Trophoblast cell (in vitro differentiated cells and primary cell): ENCODE results near the gene CRABP2.

ENCODE experiments used
- DNase-seq, 2 donors: peaks; one replicate each; pipeline ENCODE4 v3.0.0-alpha.2; 2016
- H2AFZ ChIP-seq: 2 replicates; pipeline ENCODE4 v1.6.1; 2013; ENCODE audit warnings: low read length, moderate library complexity, mild to moderate bottlenecking; ENCODE audit not compliant: insufficient read depth, poor library complexity
- H2AK5ac ChIP-seq: 2 replicates; pipeline ENCODE4 v1.6.1; 2013; ENCODE audit warnings: mild to moderate bottlenecking, low read length
- H2BK120ac ChIP-seq: 2 replicates; pipeline ENCODE4 v1.6.1; 2013; ENCODE audit warnings: low read length, mild to moderate bottlenecking, moderate library complexity; ENCODE audit not compliant: insufficient read depth, poor library complexity
- H2BK12ac ChIP-seq: 2 replicates; pipeline ENCODE4 v1.6.1; 2013; ENCODE audit warnings: mild to moderate bottlenecking, low read length, moderate library complexity
- H2BK5ac ChIP-seq: 2 replicates; pipeline ENCODE4 v1.6.1; 2013; ENCODE audit warnings: low read length, low read depth, moderate library complexity, mild to moderate bottlenecking; ENCODE audit not compliant: poor library complexity
- H3K14ac ChIP-seq: 2 replicates; pipeline ENCODE4 v1.6.1; 2013; ENCODE audit warnings: mild to moderate bottlenecking, low read length
- H3K18ac ChIP-seq: 2 replicates; pipeline ENCODE4 v1.6.1; 2013; ENCODE audit warnings: mild to moderate bottlenecking, low read length
- H3K23ac ChIP-seq: 2 replicates; pipeline ENCODE4 v1.6.1; 2013; ENCODE audit warnings: low read length
- H3K27ac ChIP-seq: 2 replicates; pipeline ENCODE4 v1.5.1; 2013; ENCODE audit warnings: low read depth, mild to moderate bottlenecking, inconsistent platforms, low read length, moderate library complexity
- H3K27me3 ChIP-seq: 2 replicates; pipeline ENCODE4 v1.6.1; 2013; ENCODE audit warnings: inconsistent platforms, mild to moderate bottlenecking, low read length, moderate library complexity; ENCODE audit not compliant: insufficient read depth
- H3K36me3 ChIP-seq, 2 experiments: 1 replicate in 1 of 2; 2 replicates in 1 of 2; pipeline ENCODE4 v1.6.1; 2013; ENCODE audit warnings: low read length in 2 of 2, mild to moderate bottlenecking in 2 of 2, moderate library complexity in 1 of 2; ENCODE audit not compliant: insufficient read depth in 2 of 2, control insufficient read depth in 1 of 2
- H3K4ac ChIP-seq: 2 replicates; pipeline ENCODE4 v1.6.1; 2013; ENCODE audit warnings: low read depth, mild to moderate bottlenecking, low read length, moderate library complexity
- H3K4me1 ChIP-seq, 2 experiments: 1 replicate in 1 of 2; 2 replicates in 1 of 2; pipeline ENCODE4 v1.6.1; 2013; ENCODE audit warnings: low read length in 2 of 2, mild to moderate bottlenecking in 2 of 2, moderate library complexity in 1 of 2; ENCODE audit not compliant: insufficient read depth in 2 of 2, control insufficient read depth in 1 of 2
- H3K4me2 ChIP-seq: 2 replicates; pipeline ENCODE4 v1.6.1; 2013; ENCODE audit warnings: inconsistent platforms, mild to moderate bottlenecking, low read length, moderate library complexity
- H3K4me3 ChIP-seq: 2 replicates; pipeline ENCODE4 v1.5.1; 2013; ENCODE audit warnings: mild to moderate bottlenecking, low read depth, low read length, inconsistent platforms
- H3K79me1 ChIP-seq: one replicate; pipeline ENCODE4 v1.6.1; 2013; ENCODE audit warnings: low read length
- H3K79me2 ChIP-seq: 2 replicates; pipeline ENCODE4 v1.6.1; 2013; ENCODE audit warnings: low read length, mild to moderate bottlenecking; ENCODE audit not compliant: control insufficient read depth, insufficient read depth, poor library complexity
- H3K9ac ChIP-seq: 2 replicates; pipeline ENCODE4 v1.6.1; 2013; ENCODE audit warnings: mild to moderate bottlenecking, low read length
- H3K9me3 ChIP-seq: 2 replicates; pipeline ENCODE4 v1.6.1; 2013; ENCODE audit warnings: low read depth, mild to moderate bottlenecking, control low read depth, inconsistent platforms, low read length; ENCODE audit not compliant: insufficient read depth
- H4K12ac ChIP-seq: 2 replicates; pipeline ENCODE4 v1.6.1; 2013; ENCODE audit warnings: low read depth, mild to moderate bottlenecking, low read length, moderate library complexity
- H4K8ac ChIP-seq: 2 replicates; pipeline ENCODE4 v1.6.1; 2013; ENCODE audit warnings: low read depth, mild to moderate bottlenecking, low read length, moderate library complexity
- H4K91ac ChIP-seq: one replicate; pipeline ENCODE4 v1.6.1; 2013; ENCODE audit warnings: low read depth, mild to moderate bottlenecking, low read length, moderate library complexity
- WGBS: extraction: QIAGEN DNeasy Blood & Tissue Kit; methylation state at CpG from one replicate; pipeline ENCODE4 v1.1.7; 2013; ENCODE audit warnings: missing lambda C conversion rate; ENCODE audit not compliant: insufficient read length, insufficient coverage; ENCODE audit errors: extremely low coverage; 5-methylcytosine and 5-hydroxymethylcytosine counted together

The CRABP2 gene

GRCh38 chr1:156654700-156655099 is 50.7 kb downstream of the CRABP2 start:
- no peak overlapping the region for H3K4me2 ChIP-seq
- H3K4me3 ChIP-seq: no peak overlapping the region
- H3K79me1 ChIP-seq: no peaks in the 10 kb centered on the region
- H3K18ac ChIP-seq: no peak overlapping the region
- no peak overlapping the region for H2AFZ ChIP-seq
- H3K36me3 ChIP-seq: no peaks in the 10 kb centered on the region
- no peak overlapping the region for H3K4ac ChIP-seq
- no peak overlapping the region for H2BK12ac ChIP-seq
- no peak overlapping the region for H3K27ac ChIP-seq
- H2AK5ac ChIP-seq: no peak overlapping the region
- H4K12ac ChIP-seq: no peak overlapping the region
- no peak overlapping the region for H3K23ac ChIP-seq
- H4K91ac ChIP-seq: no peak overlapping the region
- peaks cover 11% of the 10 kb centered on the region for H3K27me3 ChIP-seq
- H2BK120ac ChIP-seq: no peak overlapping the region
- H3K4me1 ChIP-seq: peaks cover 2 to 9% of the 10 kb centered on the region in 2 experiments
- H3K9me3 ChIP-seq: no peaks in the 10 kb centered on the region
- H4K8ac ChIP-seq: no peak overlapping the region
- H2BK5ac ChIP-seq: no peak overlapping the region
- H3K79me2 ChIP-seq: no peaks in the 10 kb centered on the region
- DNase-seq: no peak
- no peak overlapping the region for H3K14ac ChIP-seq
- H3K9ac ChIP-seq: no peak overlapping the region
- no CpG with 5 or more reads among the region's 1 CpG for WGBS

GRCh38 chr1:156652992-156653355 is 52.4 kb downstream of the CRABP2 start:
- H3K4me1 ChIP-seq: peaks cover 0 to 7% of the 10 kb centered on the region in 2 experiments
- no peak overlapping the region for H3K4ac ChIP-seq
- H2AFZ ChIP-seq: no peak overlapping the region
- no peak overlapping the region for H4K91ac ChIP-seq
- H2BK12ac ChIP-seq: no peak overlapping the region
- H3K23ac ChIP-seq: no peak overlapping the region
- H3K79me2 ChIP-seq: no peaks in the 10 kb centered on the region
- H2BK5ac ChIP-seq: no peak overlapping the region
- H2AK5ac ChIP-seq: no peak overlapping the region
- no peak overlapping the region for H4K12ac ChIP-seq
- no peak overlapping the region for H3K4me3 ChIP-seq
- H3K9ac ChIP-seq: no peak overlapping the region
- peaks cover 17% of the 10 kb centered on the region for H3K27me3 ChIP-seq
- DNase-seq: no peak
- H2BK120ac ChIP-seq: no peak overlapping the region
- H4K8ac ChIP-seq: no peak overlapping the region
- no peaks in the 10 kb centered on the region for H3K36me3 ChIP-seq
- no peak overlapping the region for H3K18ac ChIP-seq
- H3K9me3 ChIP-seq: peaks cover 4% of the 10 kb centered on the region
- H3K14ac ChIP-seq: no peak overlapping the region
- H3K79me1 ChIP-seq: no peaks in the 10 kb centered on the region
- no peak overlapping the region for H3K4me2 ChIP-seq
- WGBS: no CpG with 5 or more reads among the region's 9 CpGs
- H3K27ac ChIP-seq: no peak overlapping the region

- Histone ChIP-seq H3K9ac (no peak overlapping the region), H3K4ac (no peak overlapping the region), H2AK5ac (no peak overlapping the region), H3K4me3 (no peak overlapping the region), H4K8ac (no peak overlapping the region), H4K12ac (no peak overlapping the region), H2BK5ac (no peak overlapping the region), H3K27ac (no peak overlapping the region), H3K27me3 (peaks cover 20% of the 10 kb centered on the region), H3K79me2 (no peaks in the 10 kb centered on the region), H4K91ac (no peak overlapping the region), H3K4me2 (no peak overlapping the region), H3K18ac (no peak overlapping the region), H3K36me3 (no peaks in the 10 kb centered on the region), H2AFZ (no peak overlapping the region), H3K79me1 (no peaks in the 10 kb centered on the region), H3K4me1 (peaks cover 0 to 5% of the 10 kb centered on the region in 2 experiments), H3K23ac (no peak overlapping the region), H2BK12ac (no peak overlapping the region), H3K14ac (no peak overlapping the region), H3K9me3 (peaks cover 4% of the 10 kb centered on the region), H2BK120ac (no peak overlapping the region)
- peak; percentile 36 to 72 for DNase-seq
- WGBS: no CpG with 5 or more reads among the region's 16 CpGs
Measured at GRCh38 chr1:156652131-156652991, 53.0 kb downstream of the CRABP2 start.
